ENCODE measurements around the gene CACNA1A. TPM values are rescaled to one million over a fixed set of nuclear protein-coding genes. Genes with fewer than 3 reads are reported as not detected.
A peak's percentile ranks its signal among the peaks of the same experiment; 100 is the strongest.
"Not testable (repeated sequence)": the region's sequence is repeated elsewhere in the genome, so short reads cannot be mapped to it uniquely, and the experiment has no call there.

The CACNA1A gene
- total RNA-seq, result 0.05 and 0.17 TPM in 2 replicates

DNA sequence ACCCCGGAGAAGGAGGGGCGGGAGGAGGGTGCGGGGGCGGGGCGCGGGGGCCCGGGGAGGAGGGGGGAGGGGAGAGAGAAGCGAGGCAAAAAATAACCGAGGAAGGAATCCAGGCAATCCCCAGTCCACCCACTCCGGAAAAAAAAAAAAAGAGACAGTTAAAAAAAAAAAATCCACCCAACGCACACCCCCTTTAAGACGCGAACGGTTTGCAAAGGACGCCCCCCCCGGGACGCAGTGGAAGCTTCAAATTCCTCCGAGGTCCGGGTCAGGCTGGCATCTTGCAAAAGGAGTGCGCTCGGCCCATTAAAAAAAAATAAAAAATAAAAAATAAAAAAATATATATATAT is at the start of gene CACNA1A:
CACNA1A (minus strand) TSS at position 9 of the 350 bp plus-strand sequence. CDS start 255 bp downstream, outside the sequence.
- DNase-seq (ENCODE audit: low read depth), result no peak

DNA sequence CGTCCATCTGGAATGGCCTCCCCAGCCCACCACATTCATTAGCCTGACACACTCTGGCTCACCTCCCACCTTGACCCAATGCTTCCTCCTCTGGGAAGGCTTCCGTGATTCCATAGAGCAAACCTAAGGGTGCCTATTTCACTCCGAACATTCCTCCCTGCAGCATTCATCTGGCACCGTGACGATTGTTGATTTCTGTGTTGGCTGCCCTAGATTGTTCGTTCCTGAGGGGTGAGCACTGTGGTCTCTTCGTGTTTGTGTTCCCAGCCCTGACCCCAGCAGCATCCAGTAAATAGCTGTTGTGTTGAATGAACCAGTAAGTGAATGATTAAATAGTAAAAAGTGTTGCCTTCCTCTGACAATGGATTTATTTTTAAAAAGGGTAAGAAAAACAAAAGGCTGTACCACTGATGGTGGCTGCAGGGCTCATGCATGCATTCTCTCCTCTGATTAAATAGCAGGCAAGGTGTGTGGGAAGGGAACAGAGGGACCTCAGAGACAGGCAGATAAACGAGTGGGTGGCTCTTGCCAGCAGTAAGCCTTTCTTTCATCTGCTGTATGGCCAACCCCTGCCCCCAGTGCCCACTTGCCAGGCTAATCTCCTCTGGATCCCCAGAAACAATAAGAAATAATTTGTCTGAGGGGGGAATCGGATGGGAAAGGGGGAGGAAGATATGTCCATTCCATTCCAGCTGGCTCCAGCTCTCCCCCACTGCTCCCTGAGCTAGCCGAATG is 48.4 kb upstream of the CACNA1A start:
- DNase-seq (ENCODE audit: low read depth), result no peak

DNA sequence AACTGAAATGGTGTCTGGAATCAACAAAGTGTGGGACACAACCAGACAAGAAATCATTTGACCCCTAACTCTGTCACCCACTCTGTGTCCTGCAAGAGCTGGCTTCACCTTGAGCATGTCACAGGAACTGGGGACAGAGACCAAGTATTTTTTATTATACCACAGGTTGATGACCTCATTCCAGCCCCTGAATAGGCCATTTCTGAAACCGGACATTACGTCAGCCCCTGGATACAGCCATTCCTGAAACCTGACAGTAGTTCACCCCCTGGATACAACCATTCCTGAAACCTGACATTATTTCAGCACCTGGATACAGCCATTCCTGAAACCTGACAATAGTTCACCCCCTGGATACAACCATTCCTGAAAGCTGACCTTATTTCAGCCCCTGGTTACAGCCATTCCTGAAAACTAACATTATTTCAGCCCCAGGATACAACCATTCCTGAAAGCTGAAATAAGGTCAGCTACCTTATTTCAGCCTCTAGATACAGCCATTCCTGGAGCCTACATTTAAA is 47.7 kb upstream of the CACNA1A start:
- no peak for DNase-seq (ENCODE audit: low read depth)

DNA sequence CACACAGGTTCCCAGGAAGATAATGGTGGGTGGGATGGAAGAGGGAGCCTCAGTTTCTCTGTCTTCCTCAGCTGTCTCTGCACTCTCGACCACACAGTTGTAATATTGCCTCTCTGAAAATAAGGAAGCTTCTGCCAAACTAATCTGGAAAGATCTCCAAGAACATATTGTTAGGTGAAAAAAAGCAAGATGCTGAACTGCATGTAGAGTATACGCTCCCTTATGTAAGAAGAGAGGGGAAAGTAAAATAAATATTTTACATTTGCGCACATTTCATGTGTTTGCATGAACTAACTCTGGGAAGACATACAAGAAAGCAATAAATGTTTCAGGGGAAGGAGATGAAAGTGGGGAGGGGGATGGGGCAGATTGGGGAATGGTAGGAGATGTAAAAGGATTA is 41.9 kb upstream of the CACNA1A start:
- DNase-seq (ENCODE audit: low read depth), result no peak

DNA sequence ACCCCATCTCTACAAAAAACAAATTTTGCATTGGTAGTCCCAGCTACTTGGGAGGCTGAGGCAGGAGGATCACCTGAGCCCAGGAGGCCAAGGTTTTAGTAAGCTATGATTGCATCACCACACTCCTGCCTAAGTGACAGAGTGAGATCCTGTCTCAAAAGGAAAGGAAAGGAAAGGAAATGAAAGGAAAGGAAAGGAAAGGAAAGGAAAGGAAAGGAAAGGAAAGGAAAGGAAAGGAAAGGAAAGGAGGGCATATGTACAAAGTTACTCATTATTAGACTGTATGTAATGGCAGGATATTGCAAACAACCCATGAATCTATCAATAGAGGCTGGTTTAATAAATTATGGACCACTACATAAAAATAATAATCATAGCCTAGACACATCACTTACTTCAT is 40.8 kb upstream of the CACNA1A start:
- DNase-seq (ENCODE audit: low read depth), result no peak

DNA sequence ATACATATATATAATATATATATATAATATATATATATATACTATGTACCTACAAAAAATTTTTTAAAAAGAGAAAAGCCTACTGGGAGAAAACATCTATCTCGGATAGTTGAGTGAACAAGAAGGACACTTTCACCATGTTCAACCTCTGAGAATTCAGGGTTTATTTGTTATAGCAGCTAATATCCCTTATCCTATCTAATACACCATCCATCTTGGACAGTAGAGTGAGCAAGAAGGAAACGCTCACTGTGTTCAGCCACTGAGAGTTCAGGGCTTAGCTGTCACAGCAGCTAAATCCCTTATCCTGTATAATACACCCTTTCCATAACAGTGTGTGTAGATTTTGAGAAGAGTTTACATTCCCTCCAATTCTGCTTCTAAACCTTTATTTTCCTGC is 38.1 kb upstream of the CACNA1A start:
- DNase-seq (ENCODE audit: low read depth), result no peak

DNA sequence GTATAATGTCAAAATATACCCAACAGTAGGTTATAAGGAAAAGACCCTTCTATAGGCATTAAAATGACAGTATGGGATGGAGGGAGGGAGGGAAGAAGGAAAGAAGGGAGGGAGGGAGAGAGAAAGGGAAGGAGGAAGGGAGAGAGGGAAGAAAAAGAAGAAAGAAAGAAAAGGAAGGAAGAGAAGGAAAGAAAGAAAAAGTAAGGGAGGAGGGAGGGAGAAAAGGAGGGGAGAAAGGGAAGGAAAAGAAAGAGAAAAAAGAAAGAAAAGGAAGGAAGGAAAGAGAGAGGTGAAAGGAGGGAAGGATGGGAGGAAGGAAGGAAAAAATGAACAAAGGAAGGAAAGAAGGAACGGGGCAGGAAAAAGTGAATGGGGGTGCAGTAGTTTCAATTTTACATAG is 35.3 kb upstream of the CACNA1A start:
- no peak for DNase-seq (ENCODE audit: low read depth)

DNA sequence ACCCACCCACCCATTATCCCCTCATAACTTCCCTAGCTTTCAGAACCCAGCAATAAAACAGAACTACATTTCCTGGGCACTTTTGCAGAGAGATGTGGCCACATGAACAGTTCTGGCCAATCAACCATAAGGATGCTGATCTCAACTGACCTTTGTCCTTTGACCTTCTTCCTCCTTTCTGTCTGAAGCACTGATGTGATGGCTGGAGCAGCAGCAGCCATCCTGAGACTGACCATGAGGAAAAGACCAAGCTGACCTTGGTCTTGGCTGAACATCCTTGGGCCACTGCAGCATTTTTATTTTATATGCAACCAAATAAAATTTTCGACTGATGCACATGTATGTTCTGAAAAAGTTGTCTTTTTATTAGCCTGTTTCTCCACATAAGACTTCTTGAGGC is 33.1 kb upstream of the CACNA1A start:
- DNase-seq (ENCODE audit: low read depth), result no peak

DNA sequence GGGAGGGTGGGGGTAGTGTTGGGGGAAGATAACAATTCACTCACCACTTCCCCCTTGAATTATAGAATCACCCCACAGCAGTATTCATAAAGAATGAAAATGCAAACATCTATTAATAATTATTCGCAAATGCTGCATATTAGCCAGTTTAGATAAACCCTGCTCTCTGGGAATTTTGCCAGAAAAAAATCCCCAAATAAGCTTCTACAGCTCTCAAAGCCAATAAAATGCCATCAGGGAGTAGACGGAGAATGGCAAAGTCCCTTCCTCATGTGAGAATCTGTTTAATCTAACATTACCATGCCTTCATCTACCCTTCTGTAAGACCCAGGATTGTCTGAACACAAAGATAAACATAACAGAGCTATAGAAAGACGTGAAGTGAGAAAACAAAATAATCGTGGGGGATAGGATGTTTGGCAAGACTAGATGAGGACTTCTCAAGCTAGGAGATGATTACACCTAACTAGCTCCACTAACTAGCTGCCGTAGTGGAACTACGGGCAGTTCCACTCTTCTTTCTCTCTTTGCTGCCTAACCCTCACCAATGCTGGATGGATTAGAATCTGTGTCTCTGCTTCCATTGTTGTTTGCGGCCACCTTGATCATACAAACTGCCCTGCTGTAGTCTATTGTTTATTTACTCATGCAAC is 32.4 kb upstream of the CACNA1A start:
- DNase-seq (ENCODE audit: low read depth), result no peak

DNA sequence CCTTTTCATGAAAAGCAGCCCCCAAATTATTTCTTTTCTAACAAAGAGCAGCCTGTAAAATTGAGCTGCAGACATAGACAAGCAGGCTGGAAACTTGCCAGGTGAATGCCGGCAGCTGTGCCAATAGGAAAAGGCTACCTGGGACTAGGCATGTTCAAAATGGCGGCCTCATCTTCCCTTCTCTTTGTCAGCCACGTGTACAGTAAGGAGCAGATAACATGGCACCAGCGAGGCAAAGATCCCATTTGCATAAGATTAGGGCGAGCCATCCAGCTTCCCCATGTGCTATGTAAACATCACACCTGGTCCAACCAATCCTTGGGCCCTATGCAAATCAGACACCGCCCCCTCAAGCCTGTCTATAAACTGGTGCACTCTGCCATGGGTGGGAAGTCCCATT is 31.2 kb upstream of the CACNA1A start:
- no peak for DNase-seq (ENCODE audit: low read depth)

DNA sequence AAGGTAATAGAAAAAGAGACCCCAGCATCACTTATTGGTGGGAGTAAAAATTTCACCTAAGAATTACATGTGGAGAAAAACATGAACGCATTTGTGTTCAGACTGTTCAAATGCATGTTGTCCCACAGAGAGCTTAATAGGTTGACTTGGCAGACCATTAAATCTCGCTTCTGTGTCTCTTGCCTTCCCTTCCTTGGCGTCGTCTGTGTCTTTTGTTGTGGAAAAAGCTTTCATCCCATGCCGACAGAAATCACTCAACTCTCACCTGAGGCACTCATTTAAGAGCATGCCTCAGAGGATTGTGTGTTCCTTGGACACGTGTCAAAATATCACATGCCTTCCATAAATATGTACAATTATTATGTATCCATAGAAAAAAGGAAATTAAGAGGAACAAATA is 24.4 kb upstream of the CACNA1A start:
- no peak for DNase-seq (ENCODE audit: low read depth)

DNA sequence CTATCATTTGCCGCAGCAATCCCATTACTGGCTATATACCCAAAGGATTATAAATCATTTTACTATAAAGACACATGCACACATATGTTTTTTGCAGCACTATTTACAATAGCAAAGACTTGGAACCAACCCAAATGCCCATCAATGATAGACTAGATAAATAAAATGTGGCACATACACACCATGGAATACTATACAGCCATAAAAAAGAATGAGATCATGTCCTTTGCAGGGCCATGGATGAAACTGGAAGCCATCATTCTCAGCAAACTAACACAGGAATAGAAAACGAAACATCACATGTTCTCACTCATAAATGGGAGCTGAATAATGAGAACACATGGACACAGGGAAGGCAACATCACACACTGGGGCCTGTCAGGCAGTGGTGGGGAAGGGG is 23.4 kb upstream of the CACNA1A start:
- not testable (repeated sequence) for DNase-seq (ENCODE audit: low read depth)

DNA sequence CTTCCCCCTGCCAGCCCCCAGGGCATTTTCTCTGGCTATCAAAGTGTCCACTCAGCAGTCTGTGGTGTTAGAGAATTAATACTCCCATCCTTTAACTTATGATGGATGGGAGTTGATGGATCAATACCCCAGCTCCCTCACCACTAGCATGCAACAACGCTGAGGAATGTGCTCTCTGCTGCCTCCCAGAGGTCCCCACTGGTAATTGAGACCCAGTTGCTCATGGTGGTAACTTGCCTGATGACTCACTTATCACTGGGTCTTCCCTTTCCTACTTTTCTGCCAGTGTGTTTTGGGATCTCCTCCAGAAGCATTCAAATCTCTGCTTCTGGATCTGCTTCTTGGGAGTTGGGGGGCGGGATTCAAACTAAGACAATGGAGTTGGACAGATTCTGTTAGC is 20.3 kb upstream of the CACNA1A start:
- DNase-seq (ENCODE audit: low read depth), result peak; percentile 2

DNA sequence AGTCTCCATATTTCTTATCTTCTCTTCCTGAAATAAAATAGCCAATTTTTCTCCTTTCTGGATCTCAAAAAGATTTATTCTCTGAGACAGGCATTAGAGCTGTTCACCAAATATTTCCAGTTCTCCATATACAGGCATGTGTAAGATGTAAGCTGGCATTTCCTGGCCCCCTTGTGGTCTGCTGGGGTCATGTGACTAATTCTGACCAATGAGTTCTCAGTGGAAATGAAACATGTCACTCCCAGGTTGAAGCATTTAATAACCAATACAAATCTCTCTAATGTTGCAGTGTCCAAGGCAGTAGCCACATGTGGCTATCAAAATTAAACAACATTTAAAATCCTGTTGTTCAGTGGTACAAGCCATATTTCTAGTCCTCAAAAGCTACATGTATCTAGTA is 14.8 kb upstream of the CACNA1A start:
- DNase-seq (ENCODE audit: low read depth), result no peak

DNA sequence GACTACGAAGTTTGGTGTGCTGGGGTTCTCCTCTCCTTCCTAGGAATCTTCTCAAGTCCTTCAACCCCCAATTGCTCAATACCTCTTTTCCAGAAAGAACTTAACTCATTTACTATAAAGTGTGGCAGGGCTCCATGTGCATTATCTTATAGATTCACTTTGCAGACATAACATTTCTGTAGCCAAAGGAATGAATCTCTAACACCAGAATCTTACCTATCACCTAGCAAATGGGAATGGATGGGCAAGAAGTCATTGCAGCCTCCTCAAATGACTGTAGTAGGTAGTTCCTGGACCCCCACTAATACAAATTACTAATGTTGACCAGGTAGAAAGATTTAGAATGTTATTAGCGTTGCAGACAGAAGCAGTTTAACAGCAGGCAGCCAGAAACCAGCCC is 5.7 kb upstream of the CACNA1A start:
- DNase-seq (ENCODE audit: low read depth), result no peak

DNA sequence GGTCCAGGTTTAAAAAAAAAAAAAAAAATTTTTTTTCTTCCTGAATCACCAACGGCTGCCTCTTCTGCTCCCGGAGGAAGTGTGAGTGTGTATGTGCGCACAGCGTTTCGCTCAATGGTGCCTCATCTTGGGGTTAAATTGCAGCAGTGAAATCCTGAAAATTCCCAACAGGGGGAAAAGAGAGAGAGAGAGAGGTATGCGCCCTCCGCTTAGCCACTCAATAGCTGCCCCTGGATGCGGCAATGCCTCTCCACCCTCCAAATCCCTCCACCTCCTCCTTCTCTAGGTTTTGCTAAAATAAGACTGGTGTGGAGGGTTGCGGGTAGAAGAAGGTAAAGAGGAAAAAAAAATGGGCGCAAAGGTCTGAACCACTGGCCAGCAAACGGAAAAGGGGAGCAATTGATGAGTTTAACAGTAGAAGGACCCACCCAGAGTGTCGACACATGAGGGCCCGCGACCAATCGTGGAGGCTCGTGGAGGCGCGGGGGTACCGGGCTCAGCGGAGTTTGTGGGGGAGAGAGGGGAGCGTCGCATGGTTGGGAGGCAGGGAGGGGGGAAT is 853 bp upstream of the CACNA1A start:
- DNase-seq (ENCODE audit: low read depth), result no peak

DNA sequence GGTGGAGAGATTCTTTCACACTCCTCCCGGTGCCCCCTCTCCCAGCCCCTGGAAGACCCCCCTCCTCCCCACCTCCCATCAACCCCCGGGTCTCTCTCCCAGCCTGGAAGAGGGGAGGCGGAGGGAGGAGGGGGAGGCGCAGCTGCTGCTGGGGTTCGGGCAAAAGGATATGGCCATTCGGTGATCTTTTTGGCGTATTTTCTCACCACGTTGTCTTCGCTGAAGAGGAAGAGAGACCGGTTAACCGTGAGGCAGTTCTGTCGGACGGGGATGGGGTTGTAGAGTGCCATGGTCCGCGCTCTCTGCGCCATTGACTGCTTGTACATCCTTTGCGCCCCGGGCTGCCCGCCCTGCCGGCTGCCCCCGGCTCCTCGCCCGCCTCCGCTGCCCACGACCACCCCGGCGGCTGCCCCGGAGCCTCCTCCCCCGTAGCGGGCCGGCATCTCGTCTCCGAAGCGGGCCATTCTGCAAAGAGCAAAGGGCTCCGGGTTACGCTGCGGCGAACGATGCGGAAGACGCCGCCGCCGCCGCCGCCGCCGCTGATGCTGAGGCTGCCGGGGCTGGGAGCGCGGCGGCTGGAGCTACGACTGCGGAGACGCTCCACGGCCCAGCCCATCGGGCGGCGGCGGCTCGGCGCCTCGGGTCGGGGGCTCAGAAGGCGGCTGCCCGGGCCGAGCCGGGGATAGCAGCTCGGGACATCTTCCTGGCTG is 363 bp downstream of the CACNA1A start:
- no peak for DNase-seq (ENCODE audit: low read depth)

DNA sequence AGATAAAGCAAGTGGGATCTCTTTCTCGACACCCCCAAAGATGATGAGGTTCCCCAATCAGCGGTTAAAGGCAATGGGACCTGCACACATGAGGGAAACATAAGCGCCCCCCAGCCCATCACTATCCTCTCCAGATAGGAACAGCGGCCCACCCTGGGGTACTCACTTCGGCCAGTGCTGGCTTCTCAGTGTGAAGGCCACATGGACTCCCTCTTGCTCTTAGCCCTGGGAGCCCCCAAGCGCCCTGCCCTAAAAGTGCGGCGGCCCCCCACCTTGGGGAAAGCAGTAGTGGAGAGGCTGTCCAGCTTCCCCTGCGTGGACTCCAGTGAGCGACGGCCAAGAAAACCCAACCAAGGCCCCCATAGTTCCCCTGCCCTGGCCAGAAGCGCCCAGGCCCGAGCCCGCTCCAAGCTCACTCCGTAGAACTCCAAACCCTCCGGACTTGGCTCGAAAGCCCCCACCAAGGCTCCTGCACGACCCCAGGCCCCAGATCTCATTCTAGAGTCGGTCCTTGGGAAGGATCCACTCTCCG is 1.0 kb downstream of the CACNA1A start:
- DNase-seq (ENCODE audit: low read depth), result no peak

DNA sequence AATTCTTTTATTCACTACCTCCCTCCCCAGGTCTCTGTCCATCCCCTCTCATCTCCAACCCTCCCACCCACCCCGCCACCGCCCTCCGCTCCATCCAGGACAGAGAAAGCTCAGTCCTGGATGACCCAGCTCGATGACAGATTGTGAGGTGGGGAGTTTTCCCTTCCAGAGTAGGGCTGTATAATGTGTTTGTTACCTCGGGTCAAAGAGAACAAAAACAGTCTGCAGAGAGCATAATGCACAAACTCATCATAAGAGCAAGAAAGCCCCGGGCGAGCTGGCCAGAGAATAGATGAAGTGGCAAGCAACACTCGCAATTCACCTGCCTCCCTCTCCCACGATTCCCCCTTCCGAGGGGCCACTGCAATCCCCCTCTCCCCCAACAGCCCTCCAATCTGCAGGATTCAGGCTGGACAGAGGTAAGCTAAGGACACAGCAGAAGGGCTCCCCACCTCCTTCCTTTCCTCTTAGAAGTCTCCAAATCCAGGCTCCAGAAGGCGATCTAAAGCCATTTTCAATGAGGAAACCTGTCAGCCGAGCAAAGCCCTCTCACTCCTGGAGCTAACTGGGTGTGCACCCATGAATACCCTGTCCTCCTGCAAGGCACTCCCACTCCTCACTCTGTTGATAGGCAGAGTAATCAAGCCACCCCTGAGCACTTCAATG is 2.6 kb downstream of the CACNA1A start:
- DNase-seq (ENCODE audit: low read depth), result no peak

DNA sequence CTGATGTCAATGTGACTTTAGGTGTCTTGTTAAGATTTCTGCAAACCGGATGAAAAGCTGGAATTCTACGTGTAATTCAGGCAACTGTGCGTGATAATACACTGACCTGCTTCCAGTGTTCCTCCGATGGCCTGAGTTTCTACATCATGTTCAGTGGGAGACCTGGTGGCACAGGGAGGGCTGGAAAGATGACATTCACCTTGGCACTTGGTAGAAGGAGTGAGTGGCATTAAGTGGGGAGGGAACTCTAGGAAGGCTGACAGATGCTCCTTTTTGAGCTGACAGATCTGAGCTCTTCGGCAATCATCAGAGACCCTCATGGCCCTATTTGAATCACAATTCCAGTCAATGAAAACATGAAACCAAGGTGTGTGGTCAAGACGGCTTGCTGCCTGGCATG is 4.0 kb downstream of the CACNA1A start:
- no peak for DNase-seq (ENCODE audit: low read depth)

DNA sequence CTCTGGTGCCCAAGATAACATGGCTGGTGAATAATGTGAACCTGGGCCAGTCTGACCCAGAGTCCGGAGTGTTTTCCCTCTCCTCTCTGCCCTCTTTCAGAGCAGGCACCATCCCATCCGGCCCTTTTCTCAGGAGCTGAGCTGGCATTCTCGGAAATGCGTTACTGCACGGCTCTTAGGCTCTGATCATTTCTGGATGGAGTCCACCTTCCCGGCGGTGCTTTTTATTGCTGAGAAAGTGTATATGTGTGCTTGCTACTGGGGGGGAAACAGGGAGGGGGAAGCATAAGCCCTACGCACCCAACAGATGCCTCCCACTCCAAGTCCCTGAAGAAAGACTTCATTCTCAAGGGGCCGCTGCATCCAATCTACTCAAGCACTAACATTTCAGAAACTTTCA is 6.6 kb downstream of the CACNA1A start:
- DNase-seq (ENCODE audit: low read depth), result no peak
